Body of pancreas (tissue), 4 donors: Measurements from ENCODE around the gene BCL2. TPM values are rescaled to one million over a fixed set of nuclear protein-coding genes. Genes with fewer than 3 reads are reported as not detected.

Experiments
- ATAC-seq: fragments of 150-250 bp; one replicate; pipeline ENCODE4 v1.9.1; 2016
- DNase-seq, 4 donors: peaks; one replicate each; pipeline ENCODE4 v3.0.0-alpha.2; 2019
- H3K27ac ChIP-seq, 4 donors: fragments of 200-600 bp; sonication (generic); 1 replicate in 3 of 4; 2 replicates in 1 of 4; pipeline versions ENCODE4 v1.5.1 to v1.6.1; 2016 to 2019; ENCODE audit warnings: mild to moderate bottlenecking in 1 of 4, mixed read lengths in 1 of 4, moderate library complexity in 1 of 4
- H3K27me3 ChIP-seq, 2 donors: fragments of 200-600 bp; sonication (generic); one replicate each; pipeline ENCODE4 v1.6.0; 2016; ENCODE audit warnings: mild to moderate bottlenecking in 1 of 2
- H3K36me3 ChIP-seq, 2 donors: fragments of 200-600 bp; sonication (generic); replicated peaks in 1 of 2; 2 replicates each; pipeline ENCODE4 v1.5.1; 2016; ENCODE audit warnings: low read depth in 2 of 2; ENCODE audit not compliant: insufficient read depth in 1 of 2
- H3K4me1 ChIP-seq: fragments of 200-600 bp; sonication (generic); one replicate; pipeline ENCODE4 v1.6.0; 2016
- H3K4me3 ChIP-seq, 2 donors: fragments of 200-600 bp; sonication (generic); 1 replicate in 1 of 2; 2 replicates in 1 of 2; pipeline ENCODE4 v1.5.1; 2016 to 2019
- H3K9me3 ChIP-seq, 3 donors: fragments of 200-600 bp; sonication (generic); 1 replicate in 2 of 3; 2 replicates in 1 of 3; pipeline ENCODE4 v1.5.1; 2016
- POLR2A ChIP-seq, 3 donors: fragments of 450-650 bp; IDR thresholded peaks; one replicate each; pipeline ENCODE4 v1.6.1; 2016; ENCODE audit warnings: antibody characterized with exemption in 3 of 3, mild to moderate bottlenecking in 2 of 3
- WGBS, 2 donors: methylation state at CpG; one replicate each; pipeline ENCODE4 v1.1.5; 2017; 5-methylcytosine and 5-hydroxymethylcytosine counted together
- intact Hi-C: fragments of 100-400 bp; cut with DNase I; formaldehyde crosslinking; loops from one replicate; pipeline ENCODE4 v1.15.1; 2023
- total RNA-seq, 2 donors: library from RNA; depleted of rRNA; stranded (reverse); fragments of >200 nt; gene quantifications; one replicate each; pipeline ENCODE4 v1.1.0, GENCODE V29; 2016
- TF ChIP-seq, protein P1 (sequence below), 7 experiments: fragments of 450-650 bp in 4 of 7; fragments of 200-600 bp in 3 of 7; sonication (generic) in 3 of 7; IDR thresholded peaks; one replicate each; pipeline ENCODE4 v1.5.1; 2016 to 2019; ENCODE audit warnings: antibody characterized with exemption in 7 of 7

The BCL2 gene
- 10 to 100 TPM; 10.1 to 18.5 TPM for total RNA-seq

DNA sequence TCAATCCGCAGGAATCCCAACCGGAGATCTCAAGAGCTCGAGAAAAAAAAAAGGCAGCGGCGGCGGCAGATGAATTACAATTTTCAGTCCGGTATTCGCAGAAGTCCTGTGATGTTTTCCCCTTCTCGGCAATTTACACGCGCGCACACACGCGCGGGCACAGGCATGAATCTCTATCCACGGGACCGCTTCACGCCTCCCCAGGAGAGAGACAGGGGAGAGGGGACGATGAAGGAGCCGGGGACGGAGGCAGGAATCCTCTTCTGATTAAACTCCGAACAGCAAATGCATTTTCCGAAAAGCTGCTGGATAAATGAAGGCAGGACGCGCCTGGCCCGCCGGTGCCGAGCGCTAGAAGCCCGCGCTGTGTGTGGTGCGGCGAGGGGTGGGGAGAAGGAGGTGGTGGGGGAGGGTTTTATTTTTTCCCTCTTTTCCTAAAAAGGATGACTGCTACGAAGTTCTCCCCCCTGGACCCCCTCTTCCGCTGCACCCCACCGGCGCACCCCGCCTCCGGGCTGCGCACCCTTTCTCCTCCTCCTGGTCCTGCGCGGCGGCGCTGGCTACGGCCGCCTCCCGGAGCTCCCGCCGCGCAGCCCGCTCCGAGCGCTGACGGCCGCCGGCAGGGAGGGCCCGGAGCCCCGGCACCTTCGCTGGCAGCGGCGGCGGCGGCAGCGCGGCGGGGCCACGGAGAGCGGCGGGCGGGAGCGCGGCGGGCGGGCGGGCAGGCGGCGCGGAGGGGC, at the start of gene BCL2:
BCL2 (minus strand) TSS at position 387 of the 740 bp plus-strand sequence.
- ATAC-seq (peak; percentile 28), DNase-seq (peak in 2 of 4 donors; percentile 25 to 39)
- H3K36me3 ChIP-seq, result no peaks in the 10 kb centered on the region
- H3K27ac ChIP-seq, result peak within 1 kb of the TSS; percentile 64 to 89 (median 84)
- peaks cover 31% of the 10 kb centered on the region for H3K4me1 ChIP-seq
- 0 to 1% methylated on average over 28 to 57 of the region's 78 CpGs for WGBS, 2 donors
- H3K27me3 ChIP-seq, result no peaks in the 10 kb centered on the region
- H3K4me3 ChIP-seq, result peak within 1 kb of the TSS; percentile 47 to 48
- TF ChIP-seq, protein P1, sequence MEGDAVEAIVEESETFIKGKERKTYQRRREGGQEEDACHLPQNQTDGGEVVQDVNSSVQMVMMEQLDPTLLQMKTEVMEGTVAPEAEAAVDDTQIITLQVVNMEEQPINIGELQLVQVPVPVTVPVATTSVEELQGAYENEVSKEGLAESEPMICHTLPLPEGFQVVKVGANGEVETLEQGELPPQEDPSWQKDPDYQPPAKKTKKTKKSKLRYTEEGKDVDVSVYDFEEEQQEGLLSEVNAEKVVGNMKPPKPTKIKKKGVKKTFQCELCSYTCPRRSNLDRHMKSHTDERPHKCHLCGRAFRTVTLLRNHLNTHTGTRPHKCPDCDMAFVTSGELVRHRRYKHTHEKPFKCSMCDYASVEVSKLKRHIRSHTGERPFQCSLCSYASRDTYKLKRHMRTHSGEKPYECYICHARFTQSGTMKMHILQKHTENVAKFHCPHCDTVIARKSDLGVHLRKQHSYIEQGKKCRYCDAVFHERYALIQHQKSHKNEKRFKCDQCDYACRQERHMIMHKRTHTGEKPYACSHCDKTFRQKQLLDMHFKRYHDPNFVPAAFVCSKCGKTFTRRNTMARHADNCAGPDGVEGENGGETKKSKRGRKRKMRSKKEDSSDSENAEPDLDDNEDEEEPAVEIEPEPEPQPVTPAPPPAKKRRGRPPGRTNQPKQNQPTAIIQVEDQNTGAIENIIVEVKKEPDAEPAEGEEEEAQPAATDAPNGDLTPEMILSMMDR (IDR thresholded peaks at IDR 0.05), result no peak
- peak in 1 of 3 donors; percentile 24 for TF ChIP-seq POLR2A (IDR thresholded peaks at IDR 0.05)
- intact Hi-C loops, result loop anchor here (5.0 kb wide), 1 partner anchor 297 kb away; no protein-coding TSS in a partner anchor
- H3K9me3 ChIP-seq, result no peaks in the 10 kb centered on the region

DNA sequence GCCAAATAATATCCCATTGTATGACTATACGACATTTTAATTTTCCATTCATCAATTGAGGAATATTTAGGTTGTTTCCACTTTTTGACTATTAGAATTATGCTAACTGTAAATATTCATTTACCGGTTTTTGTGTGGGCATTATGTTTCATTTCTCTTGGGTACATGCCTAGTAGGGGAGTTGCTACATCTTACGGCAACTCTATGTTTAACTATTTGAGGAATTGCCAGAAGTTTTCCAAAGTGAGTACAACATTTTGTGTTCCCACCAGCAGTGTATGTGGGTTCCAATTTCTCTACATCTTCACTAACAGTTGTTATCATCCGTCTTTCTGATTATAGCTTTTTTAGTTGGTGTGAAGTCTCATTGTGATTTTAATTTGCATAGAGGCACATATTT, 49.0 kb upstream of the BCL2 start:
- ATAC-seq (no peak), DNase-seq (no peak)
- H3K4me1 ChIP-seq, result peaks cover 14% of the 10 kb centered on the region
- intact Hi-C loops, result no loop called here
- no peak for TF ChIP-seq POLR2A (IDR thresholded peaks at IDR 0.05)
- TF ChIP-seq, protein P1 (IDR thresholded peaks at IDR 0.05), result no peak
- 65 to 66% methylated on average over 4 of the region's 4 CpGs for WGBS, 2 donors
- H3K36me3 ChIP-seq, result no peaks in the 10 kb centered on the region
- no peaks in the 10 kb centered on the region for H3K9me3 ChIP-seq
- no peak overlapping the region for H3K27ac ChIP-seq
- H3K27me3 ChIP-seq, result no peaks in the 10 kb centered on the region
- no peak overlapping the region for H3K4me3 ChIP-seq

DNA sequence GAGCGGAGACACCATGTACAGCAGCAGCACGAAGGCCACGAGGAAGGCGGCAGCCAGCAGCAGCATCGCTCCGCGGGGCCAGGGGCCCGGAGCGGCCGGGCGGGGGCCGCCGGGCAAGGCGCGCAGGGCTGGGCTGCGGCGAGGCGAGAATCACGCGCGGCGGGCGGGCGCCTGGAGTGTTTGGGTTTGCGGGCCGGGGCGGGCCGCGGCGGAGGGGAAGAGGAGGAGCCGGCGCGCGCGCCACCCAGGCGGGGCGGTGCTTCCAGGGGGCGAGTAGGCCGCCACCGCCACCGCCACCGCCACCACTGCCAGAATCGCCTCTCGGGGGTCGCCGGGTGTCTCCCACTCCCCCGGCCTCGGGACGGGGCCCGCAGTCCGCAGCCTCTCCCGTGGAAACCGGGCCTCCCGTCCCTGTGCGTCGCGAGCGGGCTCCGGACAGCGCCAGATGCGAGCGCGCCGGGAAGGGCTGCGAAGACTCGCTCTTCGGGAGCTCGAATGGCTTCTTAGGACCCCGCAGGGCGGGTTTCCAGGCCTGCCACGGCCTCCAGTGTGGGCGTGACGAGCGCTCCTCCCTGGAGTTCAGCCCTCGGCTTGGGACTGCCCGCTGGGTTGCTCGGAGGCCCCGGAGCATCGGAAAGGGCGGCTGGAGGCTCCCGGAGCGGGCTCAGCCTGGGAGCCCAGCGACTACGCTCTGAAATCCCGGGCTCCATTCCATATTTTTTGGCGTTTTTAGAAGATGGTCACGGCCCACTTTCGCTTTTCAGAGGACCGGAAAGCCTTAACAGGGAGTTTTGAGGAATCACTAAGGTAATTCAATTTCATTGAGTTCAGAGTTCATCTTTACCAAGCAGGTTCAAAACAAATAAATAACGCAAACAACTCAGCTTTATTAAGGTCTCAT, 47.7 kb upstream of the BCL2 start, which contains the start of gene KDSR:
KDSR (minus strand) TSS at position 154 of the 901 bp plus-strand sequence; CDS start at position 66, 88 bp downstream.
- peak; percentile 85 to 95 (median 93) for TF ChIP-seq POLR2A (IDR thresholded peaks at IDR 0.05)
- TF ChIP-seq, protein P1 (IDR thresholded peaks at IDR 0.05), result no peak
- Histone ChIP-seq H3K4me3 (peak within 1 kb of the TSS; percentile 76 to 97), H3K36me3 (no peaks in the 10 kb centered on the region), H3K4me1 (peaks cover 14% of the 10 kb centered on the region), H3K9me3 (no peaks in the 10 kb centered on the region), H3K27ac (peak within 1 kb of the TSS; percentile 90 to 99 (median 95)), H3K27me3 (no peaks in the 10 kb centered on the region)
- intact Hi-C loops, result no loop called here
- DNase-seq, result peak; percentile 94 to 97 (median 95)
- 0% methylated on average over 19 to 60 of the region's 90 CpGs for WGBS, 2 donors
- ATAC-seq, result peak; percentile 93

DNA sequence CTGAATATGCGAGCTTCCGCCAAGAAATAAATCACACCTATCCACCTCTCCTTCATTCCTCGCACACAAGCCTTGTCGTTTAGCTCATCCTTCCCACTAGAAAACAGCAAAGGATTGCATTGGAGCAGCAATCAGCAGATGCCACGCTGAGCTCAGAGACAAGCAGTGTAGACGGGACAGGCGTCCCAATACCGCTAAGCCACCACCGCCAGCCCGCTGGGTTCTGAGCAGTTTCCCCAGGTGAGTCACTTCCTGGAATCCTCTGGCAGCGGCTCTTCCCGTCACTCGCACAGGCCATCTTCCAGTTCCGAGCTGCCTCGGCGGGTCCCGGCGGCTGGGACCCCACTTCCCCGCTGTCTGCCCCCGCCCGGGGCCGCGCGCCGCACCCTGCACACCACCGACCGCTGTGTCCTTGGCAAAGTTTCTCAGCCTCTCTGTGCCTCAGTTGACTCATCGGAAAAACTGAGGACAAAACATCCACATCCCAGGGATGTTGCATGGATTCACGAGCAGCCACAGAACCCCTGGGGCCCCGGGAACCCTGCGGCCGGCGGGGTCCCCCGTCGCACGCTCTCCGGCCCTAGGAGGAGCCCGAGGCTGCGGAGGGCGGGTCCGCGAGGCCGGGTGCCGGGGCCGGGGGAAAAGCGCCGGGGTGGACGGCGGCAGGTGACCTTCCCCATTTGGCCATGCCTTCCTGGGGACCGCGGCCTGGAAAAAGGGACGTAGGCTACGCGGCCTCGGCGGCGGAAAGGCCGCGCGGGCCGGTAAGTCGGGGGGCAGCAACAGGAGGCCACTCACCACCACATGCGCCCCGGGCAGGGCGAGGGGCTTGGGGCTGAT, 46.9 kb upstream of the BCL2 start:
- peak; percentile 63 to 69 (median 68) for DNase-seq
- H3K4me3 ChIP-seq, result peak overlapping the region; percentile 76 to 97
- TF ChIP-seq, protein P1 (IDR thresholded peaks at IDR 0.05), result no peak
- peak in 1 of 3 donors; percentile 42 for TF ChIP-seq POLR2A (IDR thresholded peaks at IDR 0.05)
- ATAC-seq, result peak; percentile 52
- peaks cover 0 to 3% of the 10 kb centered on the region in 2 donors for H3K36me3 ChIP-seq
- H3K4me1 ChIP-seq, result peaks cover 14% of the 10 kb centered on the region
- intact Hi-C loops, result no loop called here
- 0% methylated on average over 15 to 65 of the region's 65 CpGs for WGBS, 2 donors
- H3K27me3 ChIP-seq, result no peaks in the 10 kb centered on the region
- peak overlapping the region; percentile 90 to 99 (median 95) for H3K27ac ChIP-seq
- no peaks in the 10 kb centered on the region for H3K9me3 ChIP-seq
